Measurements from ENCODE around the gene PRSS53. TPM values are rescaled to one million over a fixed set of nuclear protein-coding genes. Genes with fewer than 3 reads are reported as not detected.

The PRSS53 gene
- total RNA-seq, 2 donors from 2014 or later: 3.2 to 4.4 TPM

- H3K4me3 Mint-ChIP-seq: no peak overlapping the region
- no peaks in the 10 kb centered on the region for H3K9me3 ChIP-seq (ENCODE audit: control insufficient read depth, low read length, poor library complexity, severe bottlenecking)
- H3K27ac Mint-ChIP-seq: peak overlapping the region; percentile 45
- peaks cover 11% of the 10 kb centered on the region for H3K4me1 Mint-ChIP-seq
- no peaks in the 10 kb centered on the region for H3K27me3 Mint-ChIP-seq
- no peak for DNase-seq
- peaks cover 2% of the 10 kb centered on the region for H3K36me3 Mint-ChIP-seq (ENCODE audit: low read depth)
- no peak for ATAC-seq
Observed at GRCh38 chr16:31082368-31083045, 6.2 kb downstream of the PRSS53 start.

GRCh38 chr16:31081428-31082351 is 7.1 kb downstream of the PRSS53 start:
- Mint-ChIP-seq H3K27me3 (no peaks in the 10 kb centered on the region), H3K36me3 (ENCODE audit: low read depth) (peaks cover 2% of the 10 kb centered on the region), H3K4me1 (peaks cover 11% of the 10 kb centered on the region), H3K4me3 (no peak overlapping the region), H3K27ac (peak overlapping the region; percentile 45)
- ATAC-seq (no peak), DNase-seq (no peak)
- H3K9me3 ChIP-seq (ENCODE audit: control insufficient read depth, low read length, poor library complexity, severe bottlenecking): no peaks in the 10 kb centered on the region

- no peaks in the 10 kb centered on the region for H3K9me3 ChIP-seq (ENCODE audit: control insufficient read depth, low read length, poor library complexity, severe bottlenecking)
- DNase-seq (no peak), ATAC-seq (no peak)
- Mint-ChIP-seq H3K36me3 (ENCODE audit: low read depth) (no peaks in the 10 kb centered on the region), H3K4me3 (no peak overlapping the region), H3K27ac (no peak overlapping the region), H3K27me3 (no peaks in the 10 kb centered on the region), H3K4me1 (peaks cover 11% of the 10 kb centered on the region)
Observed at GRCh38 chr16:31080756-31081419, 7.9 kb downstream of the PRSS53 start.

GRCh38 chr16:31080035-31080629 is 8.6 kb downstream of the PRSS53 start:
- ATAC-seq (no peak), DNase-seq (no peak)
- no peaks in the 10 kb centered on the region for H3K36me3 Mint-ChIP-seq (ENCODE audit: low read depth)
- no peak overlapping the region for H3K27ac Mint-ChIP-seq
- H3K27me3 Mint-ChIP-seq: no peaks in the 10 kb centered on the region
- no peaks in the 10 kb centered on the region for H3K9me3 ChIP-seq (ENCODE audit: control insufficient read depth, low read length, poor library complexity, severe bottlenecking)
- H3K4me3 Mint-ChIP-seq: no peak overlapping the region
- peaks cover 11% of the 10 kb centered on the region for H3K4me1 Mint-ChIP-seq

- no peak for DNase-seq
- Mint-ChIP-seq H3K4me1 (peaks cover 18% of the 10 kb centered on the region), H3K4me3 (peak overlapping the region; percentile 72), H3K36me3 (ENCODE audit: low read depth) (peaks cover 2% of the 10 kb centered on the region), H3K27ac (no peak overlapping the region), H3K27me3 (no peaks in the 10 kb centered on the region)
- no peak for ATAC-seq
- H3K9me3 ChIP-seq (ENCODE audit: control insufficient read depth, low read length, poor library complexity, severe bottlenecking): no peaks in the 10 kb centered on the region
Observed at GRCh38 chr16:31079342-31079944, 9.3 kb downstream of the PRSS53 start.

- no peak for ATAC-seq
- H3K9me3 ChIP-seq (ENCODE audit: control insufficient read depth, low read length, poor library complexity, severe bottlenecking): no peaks in the 10 kb centered on the region
- H3K27me3 Mint-ChIP-seq: no peaks in the 10 kb centered on the region
- H3K4me1 Mint-ChIP-seq: peaks cover 20% of the 10 kb centered on the region
- DNase-seq: no peak
- H3K27ac Mint-ChIP-seq: no peak overlapping the region
- H3K36me3 Mint-ChIP-seq (ENCODE audit: low read depth): peaks cover 2% of the 10 kb centered on the region
- H3K4me3 Mint-ChIP-seq: no peak overlapping the region
Observed at GRCh38 chr16:31078597-31079341, 10.0 kb downstream of the PRSS53 start.

- peaks cover 4% of the 10 kb centered on the region for H3K36me3 Mint-ChIP-seq (ENCODE audit: low read depth)
Observed at GRCh38 chr16:31077592-31078396, 10.9 kb downstream of the PRSS53 start.

GRCh38 chr16:31077024-31077423 is 11.7 kb downstream of the PRSS53 start:
- H3K4me3 Mint-ChIP-seq: no peak overlapping the region
- no peaks in the 10 kb centered on the region for H3K9me3 ChIP-seq (ENCODE audit: control insufficient read depth, low read length, poor library complexity, severe bottlenecking)
- H3K27ac Mint-ChIP-seq: no peak overlapping the region
- H3K4me1 Mint-ChIP-seq: peaks cover 22% of the 10 kb centered on the region
- H3K27me3 Mint-ChIP-seq: no peaks in the 10 kb centered on the region
- ATAC-seq (no peak), DNase-seq (no peak)
- peaks cover 4% of the 10 kb centered on the region for H3K36me3 Mint-ChIP-seq (ENCODE audit: low read depth)

More at GRCh38 chr16:31077592-31078396, 10.9 kb downstream of the PRSS53 start:
- Mint-ChIP-seq H3K27me3 (no peaks in the 10 kb centered on the region), H3K27ac (no peak overlapping the region), H3K4me1 (peaks cover 20% of the 10 kb centered on the region), H3K4me3 (no peak overlapping the region)
- no peaks in the 10 kb centered on the region for H3K9me3 ChIP-seq (ENCODE audit: control insufficient read depth, low read length, poor library complexity, severe bottlenecking)
- DNase-seq (no peak), ATAC-seq (no peak)

GRCh38 chr16:31076319-31076718 is 12.4 kb downstream of the PRSS53 start:
- Mint-ChIP-seq H3K4me1 (peaks cover 26% of the 10 kb centered on the region), H3K36me3 (ENCODE audit: low read depth) (peaks cover 4% of the 10 kb centered on the region), H3K27me3 (no peaks in the 10 kb centered on the region), H3K27ac (no peak overlapping the region), H3K4me3 (no peak overlapping the region)
- no peak for ATAC-seq
- DNase-seq: no peak
- H3K9me3 ChIP-seq (ENCODE audit: control insufficient read depth, low read length, poor library complexity, severe bottlenecking): no peaks in the 10 kb centered on the region

- H3K9me3 ChIP-seq (ENCODE audit: control insufficient read depth, low read length, poor library complexity, severe bottlenecking): no peaks in the 10 kb centered on the region
- H3K27ac Mint-ChIP-seq: peak overlapping the region; percentile 100
- H3K4me1 Mint-ChIP-seq: peaks cover 26% of the 10 kb centered on the region
- no peak for DNase-seq
- peaks cover 4% of the 10 kb centered on the region for H3K36me3 Mint-ChIP-seq (ENCODE audit: low read depth)
- H3K4me3 Mint-ChIP-seq: peak overlapping the region; percentile 99
- ATAC-seq: no peak
- no peaks in the 10 kb centered on the region for H3K27me3 Mint-ChIP-seq
Observed at GRCh38 chr16:31074814-31075183, 13.9 kb downstream of the PRSS53 start.

- Mint-ChIP-seq H3K27ac (peak within 1 kb of the TSS; percentile 100), H3K4me3 (peak within 1 kb of the TSS; percentile 99), H3K36me3 (ENCODE audit: low read depth) (peaks cover 4% of the 10 kb centered on the region), H3K4me1 (peaks cover 29% of the 10 kb centered on the region), H3K27me3 (no peaks in the 10 kb centered on the region)
- peak; percentile 93 to 96 (median 94) for DNase-seq
- no peaks in the 10 kb centered on the region for H3K9me3 ChIP-seq (ENCODE audit: control insufficient read depth, low read length, poor library complexity, severe bottlenecking)
- ATAC-seq: peak; percentile 87
Observed at GRCh38 chr16:31073970-31074813, 14.6 kb downstream of the PRSS53 start, which contains the start of the genes ZNF646 and ZNF668. ZNF646 (plus strand) TSS chr16:31074422; CDS start chr16:31076325, 1,903 bp downstream. ZNF668 (minus strand) TSS chr16:31074240; CDS start chr16:31064459, 9,781 bp downstream.

All from T-helper 17 cell (primary cell).